ENCODE results near the gene RPS6KB2. TPM values are rescaled to one million over a fixed set of nuclear protein-coding genes. Genes with fewer than 3 reads are reported as not detected.

RPS6KB2 gene
- total and polyA plus RNA-seq, 2 donors (not counting 3 experiments of a cell fraction or from before 2014, with no cell fraction given), result 53.8 to 60.0 TPM

GRCh38 chr11:67378544-67378943 lies 49.8 kb upstream of the RPS6KB2 start:
- Histone ChIP-seq H3K9me3 (replicated peaks; ENCODE audit: control insufficient read depth, insufficient read depth, low read length) (no peaks in the 10 kb centered on the region), H3K27ac (ENCODE audit: insufficient read depth, low read depth, low read length) (no peak overlapping the region), H3K4me3 (replicated peaks in 1 of 3; ENCODE audit: insufficient read depth in 1 of 3, low read depth in 1 of 3, low read length in 3 of 3) (no peak overlapping the region), H3K9me1 (replicated peaks; ENCODE audit: control insufficient read depth, extremely low read depth, insufficient read depth, low read length) (no peaks in the 10 kb centered on the region), H3K79me2 (ENCODE audit: control insufficient read depth, insufficient read depth, low read length) (no peaks in the 10 kb centered on the region), H3K27me3 (ENCODE audit: control insufficient read depth in 2 of 2, insufficient read depth in 2 of 2, low read length in 2 of 2) (peaks cover 0 to 3% of the 10 kb centered on the region in 2 experiments), H2AFZ (ENCODE audit: low read depth, low read length) (no peak overlapping the region), H3K9ac (replicated peaks; ENCODE audit: extremely low read depth, insufficient read depth, low read length) (no peak overlapping the region), H3K4me2 (ENCODE audit: insufficient read depth, low read length) (no peak overlapping the region), H3K4me1 (ENCODE audit: control insufficient read depth, extremely low read depth, insufficient read depth, low read length) (peaks cover 10% of the 10 kb centered on the region), H3K36me3 (ENCODE audit: control insufficient read depth in 2 of 2, extremely low read depth in 1 of 2, insufficient read depth in 2 of 2, low read length in 2 of 2) (no peaks in the 10 kb centered on the region), H4K20me1 (replicated peaks; ENCODE audit: control insufficient read depth, extremely low read depth, insufficient read depth, low read length) (no peaks in the 10 kb centered on the region)
- FAIRE-seq, result no peak
- POLR2A ChIA-PET, result no interaction called here
- intact Hi-C loops (cut with micrococcal nuclease) (no loop called here), dilution Hi-C loops (cut with MboI; ENCODE audit: extremely low pct_ligation_motif_present, low sequenced_read_pairs) (no loop called here)
- no peak for TF ChIP-seq MAX (IDR thresholded peaks at IDR 0.05; ENCODE audit: insufficient read depth, insufficient read length)
- TF ChIP-seq JUN (IDR thresholded peaks at IDR 0.05; ENCODE audit: borderline replicate concordance, insufficient read depth, insufficient read length, low read depth), result no peak
- no peak for TF ChIP-seq CTCF (IDR thresholded peaks at IDR 0.05; ENCODE audit: extremely low read depth in 1 of 2, insufficient read depth in 1 of 2, low read depth in 1 of 2, low read length in 2 of 2)
- TF ChIP-seq POLR2A (IDR thresholded peaks at IDR 0.05; ENCODE audit: low read depth, low read length), result no peak
- no peak for TF ChIP-seq EZH2 (IDR thresholded peaks at IDR 0.05; ENCODE audit: borderline replicate concordance, low read depth, low read length, severe bottlenecking)
- no peak for TF ChIP-seq GATA2 (IDR thresholded peaks at IDR 0.05; ENCODE audit: insufficient read depth, insufficient read length, low read depth, low read length)
- TF ChIP-seq MYC (IDR thresholded peaks at IDR 0.05; ENCODE audit: low read depth, low read length), result no peak
- no peak for TF ChIP-seq POLR2AphosphoS5 (IDR thresholded peaks at IDR 0.05; ENCODE audit: insufficient read depth, low read depth, low read length)
- TF ChIP-seq FOS (IDR thresholded peaks at IDR 0.05; ENCODE audit: borderline replicate concordance, insufficient read depth, low read length), result no peak
- no peak for DNase-seq (ENCODE audit: low read depth, low spot score)
- CTCF ChIA-PET, result interaction anchor here (2.5 to 19.7 kb wide), 6 partner anchors 7 to 115 kb away, joined by 10 to 1051 read pairs (median 101); partner anchors contain the start of genes CLCF1 and POLD4
- no TSS peak for BruUV-seq (replicated peaks)

Data from endothelial cell of umbilical vein (primary cell).